H9 (cell line): ENCODE results near the gene UBALD1. TPM values are rescaled to one million over a fixed set of nuclear protein-coding genes. Genes with fewer than 3 reads are reported as not detected.

Source experiments
- DNase-seq: peaks from one replicate; pipeline ENCODE4 v3.0.0-alpha.2; 2017
- H2AFZ ChIP-seq: one replicate; pipeline ENCODE4 v1.6.1; 2013; ENCODE audit warnings: mild to moderate bottlenecking, low read length, control low read depth, moderate library complexity
- H2AK5ac ChIP-seq: 2 replicates; pipeline ENCODE4 v1.6.1; 2013; ENCODE audit warnings: low read length, control low read depth, mixed read lengths; ENCODE audit not compliant: insufficient read length
- H2BK120ac ChIP-seq: one replicate; pipeline ENCODE4 v1.6.1; 2013; ENCODE audit warnings: low read depth, mild to moderate bottlenecking, low read length, control low read depth, inconsistent platforms; ENCODE audit not compliant: poor library complexity, severe bottlenecking
- H2BK12ac ChIP-seq: 2 replicates; pipeline ENCODE4 v1.6.1; 2013; ENCODE audit warnings: low read length, control low read depth, mixed read lengths, low read depth; ENCODE audit not compliant: insufficient read length
- H2BK15ac ChIP-seq: 2 replicates; pipeline ENCODE4 v1.6.1; 2013; ENCODE audit warnings: low read depth, low read length, control low read depth
- H2BK20ac ChIP-seq: one replicate; pipeline ENCODE4 v1.6.1; 2013; ENCODE audit warnings: low read depth, mild to moderate bottlenecking, low read length, control low read depth, inconsistent platforms; ENCODE audit not compliant: poor library complexity, severe bottlenecking
- H2BK5ac ChIP-seq: 2 replicates; pipeline ENCODE4 v1.6.1; 2013; ENCODE audit warnings: low read length, control low read depth, mixed read lengths; ENCODE audit not compliant: insufficient read length
- H3K14ac ChIP-seq: 2 replicates; pipeline ENCODE4 v1.6.1; 2013; ENCODE audit warnings: low read length, control low read depth; ENCODE audit not compliant: insufficient read depth
- H3K18ac ChIP-seq: 2 replicates; pipeline ENCODE4 v1.6.1; 2013; ENCODE audit warnings: low read depth, mild to moderate bottlenecking, mixed read lengths, low read length, control low read depth; ENCODE audit not compliant: insufficient read length
- H3K23ac ChIP-seq: 2 replicates; pipeline ENCODE4 v1.6.1; 2013; ENCODE audit warnings: low read length, control low read depth, mixed read lengths, low read depth; ENCODE audit not compliant: insufficient read length
- H3K23me2 ChIP-seq: 2 replicates; pipeline ENCODE4 v1.6.1; 2013; ENCODE audit warnings: low read depth, mild to moderate bottlenecking, mixed read lengths, low read length, control low read depth; ENCODE audit not compliant: insufficient read length, poor library complexity, severe bottlenecking
- H3K27ac ChIP-seq: 2 replicates; pipeline ENCODE4 v1.5.1; 2013; ENCODE audit warnings: low read length, control low read depth, mixed read lengths, low read depth; ENCODE audit not compliant: insufficient read length
- H3K27me3 ChIP-seq: 2 replicates; pipeline ENCODE4 v1.6.1; 2013; ENCODE audit warnings: low read length, control low read depth, inconsistent platforms; ENCODE audit not compliant: insufficient read depth
- H3K4ac ChIP-seq: 2 replicates; pipeline ENCODE4 v1.6.1; 2013; ENCODE audit warnings: low read depth, mild to moderate bottlenecking, control low read depth, inconsistent platforms, low read length, moderate library complexity
- H3K4me1 ChIP-seq: 2 replicates; pipeline ENCODE4 v1.6.1; 2013; ENCODE audit warnings: low read length, control low read depth, inconsistent platforms; ENCODE audit not compliant: insufficient read depth
- H3K4me2 ChIP-seq: 2 replicates; pipeline ENCODE4 v1.6.1; 2013; ENCODE audit warnings: low read length, control low read depth, mixed read lengths; ENCODE audit not compliant: insufficient read length, insufficient read depth
- H3K56ac ChIP-seq: 2 replicates; pipeline ENCODE4 v1.6.1; 2013; ENCODE audit warnings: low read depth, mild to moderate bottlenecking, mixed read lengths, low read length, control low read depth; ENCODE audit not compliant: insufficient read length
- H3K79me1 ChIP-seq: 2 replicates; pipeline ENCODE4 v1.6.1; 2013; ENCODE audit warnings: low read depth, mild to moderate bottlenecking, moderate library complexity, low read length, control low read depth, inconsistent platforms; ENCODE audit not compliant: insufficient read depth, poor library complexity, severe bottlenecking
- H3K79me2 ChIP-seq: 2 replicates; pipeline ENCODE4 v1.6.1; 2013; ENCODE audit warnings: low read length, control low read depth, inconsistent platforms; ENCODE audit not compliant: insufficient read depth
- H3K9ac ChIP-seq: 2 replicates; pipeline ENCODE4 v1.6.1; 2013; ENCODE audit warnings: low read length, control low read depth, mixed read lengths; ENCODE audit not compliant: insufficient read length; ENCODE audit errors: extremely low read depth
- H3K9me3 ChIP-seq: one replicate; pipeline ENCODE4 v1.6.1; 2013; ENCODE audit warnings: low read depth, low read length, inconsistent platforms; ENCODE audit not compliant: control insufficient read depth
- H3T11ph ChIP-seq: one replicate; pipeline ENCODE4 v1.6.1; 2013; ENCODE audit warnings: mild to moderate bottlenecking, low read length, control low read depth, inconsistent platforms
- H4K20me1 ChIP-seq: one replicate; pipeline ENCODE4 v1.6.1; 2013; ENCODE audit not compliant: control insufficient read depth, insufficient read length, insufficient read depth
- H4K5ac ChIP-seq: 2 replicates; pipeline ENCODE4 v1.6.1; 2013; ENCODE audit warnings: low read depth, mild to moderate bottlenecking, mixed read lengths, low read length, control low read depth; ENCODE audit not compliant: insufficient read length
- H4K8ac ChIP-seq: replicated peaks from 2 replicates; pipeline ENCODE4 v1.6.1; 2013; ENCODE audit warnings: low read length, control low read depth, mixed read lengths, low read depth; ENCODE audit not compliant: insufficient read length
- H4K91ac ChIP-seq: 2 replicates; pipeline ENCODE4 v1.6.1; 2013; ENCODE audit warnings: low read depth, mild to moderate bottlenecking, moderate library complexity, mixed read lengths, low read length, control low read depth; ENCODE audit not compliant: insufficient read length
- H3K27ac Mint-ChIP-seq, 3 experiments: 2 replicates in 2 of 3; 3 replicates in 1 of 3; pipeline ENCODE4 v1.8.0; 2020 to 2021; ENCODE audit warnings: mixed read lengths in 3 of 3, mild to moderate bottlenecking in 1 of 3, moderate library complexity in 1 of 3
- H3K27me3 Mint-ChIP-seq: 2 replicates; pipeline ENCODE4 v1.8.0; 2021; ENCODE audit warnings: low read depth, mild to moderate bottlenecking, moderate library complexity, mixed read lengths
- H3K36me3 Mint-ChIP-seq, 3 experiments: 2 replicates in 2 of 3; 3 replicates in 1 of 3; pipeline ENCODE4 v1.8.0; 2020 to 2021; ENCODE audit warnings: low read depth in 3 of 3, mixed read lengths in 3 of 3; ENCODE audit not compliant: insufficient read depth in 1 of 3
- H3K4me1 Mint-ChIP-seq, 2 experiments: 2 replicates each; pipeline ENCODE4 v1.8.0; 2020; ENCODE audit warnings: mixed read lengths in 2 of 2
- H3K4me3 Mint-ChIP-seq, 2 experiments: 2 replicates in 1 of 2; 3 replicates in 1 of 2; pipeline ENCODE4 v1.8.0; 2020 to 2021; ENCODE audit warnings: mild to moderate bottlenecking in 2 of 2, mixed read lengths in 2 of 2, moderate library complexity in 1 of 2
- H3K9me3 Mint-ChIP-seq, 2 experiments: 2 replicates in 1 of 2; 3 replicates in 1 of 2; pipeline ENCODE4 v1.8.0; 2020; ENCODE audit warnings: mild to moderate bottlenecking in 2 of 2, mixed read lengths in 2 of 2, moderate library complexity in 1 of 2
- WGBS: extraction: QIAGEN DNeasy Blood & Tissue Kit; methylation state at CpG from one replicate; pipeline ENCODE4 v1.1.7; 2013; ENCODE audit warnings: missing lambda C conversion rate, low lambda C conversion rate, mixed read lengths; ENCODE audit not compliant: insufficient read length; ENCODE audit errors: extremely low coverage; 5-methylcytosine and 5-hydroxymethylcytosine counted together
- total RNA-seq: library from RNA; stranded (reverse); gene quantifications from 2 replicates; pipeline ENCODE4 v1.2.1, GENCODE V29; 2021
- TF ChIP-seq, protein P1 (sequence below): fragments of 200-600 bp; sonication (generic); conservative IDR thresholded peaks from 3 replicates; pipeline ENCODE4 v1.8.0; 2021; ENCODE audit warnings: antibody characterized with exemption, mild to moderate bottlenecking

UBALD1 gene
- total RNA-seq, 1 experiment from 2014 or later, result 80.9 TPM

DNA sequence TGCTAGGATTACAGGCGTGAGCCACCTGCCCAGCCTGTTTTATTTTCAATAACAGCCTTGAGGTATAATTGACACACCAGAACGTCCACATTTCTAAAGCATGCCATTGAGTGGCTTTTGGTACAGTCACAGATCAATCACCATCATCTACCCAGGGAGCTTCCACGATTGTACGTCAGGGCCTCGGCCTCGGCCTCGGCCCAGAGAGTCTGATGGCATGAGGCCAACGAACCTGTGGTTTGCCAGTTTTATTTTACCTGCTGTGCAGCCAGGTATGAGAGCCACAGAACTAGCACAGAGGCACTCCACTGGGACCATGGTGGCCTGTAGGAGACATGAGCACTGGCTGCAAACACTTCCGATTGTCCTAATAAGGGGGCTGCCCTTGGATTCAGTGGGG is 8.3 kb downstream of the UBALD1 start:
- Mint-ChIP-seq H3K4me3 (no peak overlapping the region), H3K27me3 (no peaks in the 10 kb centered on the region), H3K27ac (peak overlapping the region; percentile 40 to 68 (median 61); a peak in 3 of 7 replicates), H3K9me3 (no peaks in the 10 kb centered on the region), H3K4me1 (peaks cover 7 to 14% of the 10 kb centered on the region in 2 experiments), H3K36me3 (peaks cover 0 to 25% (median 6%) of the 10 kb centered on the region in 3 experiments; a peak in 4 of 7 replicates)
- Histone ChIP-seq H4K91ac (no peak overlapping the region), H3K79me1 (peaks cover 3% of the 10 kb centered on the region), H2BK5ac (no peak overlapping the region), H3K56ac (no peak overlapping the region), H2BK20ac (no peak overlapping the region), H3K9ac (no peak overlapping the region), H3K4ac (no peak overlapping the region), H4K8ac (no peak overlapping the region), H3K27ac (no peak overlapping the region), H2BK15ac (no peak overlapping the region), H3T11ph (no peak overlapping the region), H2BK120ac (no peak overlapping the region), H3K79me2 (peaks cover 5% of the 10 kb centered on the region; the same call in 1 of the 2 replicates), H4K20me1 (no peaks in the 10 kb centered on the region), H2AFZ (no peak overlapping the region), H4K5ac (no peak overlapping the region), H3K23me2 (no peaks in the 10 kb centered on the region), H3K18ac (no peak overlapping the region), H3K9me3 (no peaks in the 10 kb centered on the region), H3K27me3 (no peaks in the 10 kb centered on the region), H2BK12ac (no peak overlapping the region), H2AK5ac (no peak overlapping the region), H3K14ac (no peak overlapping the region), H3K4me1 (no peaks in the 10 kb centered on the region), H3K23ac (no peak overlapping the region), H3K4me2 (no peak overlapping the region)
- DNase-seq, result no peak
- TF ChIP-seq, protein P1, sequence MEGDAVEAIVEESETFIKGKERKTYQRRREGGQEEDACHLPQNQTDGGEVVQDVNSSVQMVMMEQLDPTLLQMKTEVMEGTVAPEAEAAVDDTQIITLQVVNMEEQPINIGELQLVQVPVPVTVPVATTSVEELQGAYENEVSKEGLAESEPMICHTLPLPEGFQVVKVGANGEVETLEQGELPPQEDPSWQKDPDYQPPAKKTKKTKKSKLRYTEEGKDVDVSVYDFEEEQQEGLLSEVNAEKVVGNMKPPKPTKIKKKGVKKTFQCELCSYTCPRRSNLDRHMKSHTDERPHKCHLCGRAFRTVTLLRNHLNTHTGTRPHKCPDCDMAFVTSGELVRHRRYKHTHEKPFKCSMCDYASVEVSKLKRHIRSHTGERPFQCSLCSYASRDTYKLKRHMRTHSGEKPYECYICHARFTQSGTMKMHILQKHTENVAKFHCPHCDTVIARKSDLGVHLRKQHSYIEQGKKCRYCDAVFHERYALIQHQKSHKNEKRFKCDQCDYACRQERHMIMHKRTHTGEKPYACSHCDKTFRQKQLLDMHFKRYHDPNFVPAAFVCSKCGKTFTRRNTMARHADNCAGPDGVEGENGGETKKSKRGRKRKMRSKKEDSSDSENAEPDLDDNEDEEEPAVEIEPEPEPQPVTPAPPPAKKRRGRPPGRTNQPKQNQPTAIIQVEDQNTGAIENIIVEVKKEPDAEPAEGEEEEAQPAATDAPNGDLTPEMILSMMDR, result no peak
- no CpG with 5 or more reads among the region's 9 CpGs for WGBS
